Measurements from ENCODE around the gene TREM2. TPM values are rescaled to one million over a fixed set of nuclear protein-coding genes. Genes with fewer than 3 reads are reported as not detected.
"Not testable (repeated sequence)": the region's sequence is repeated elsewhere in the genome, so short reads cannot be mapped to it uniquely, and the experiment has no call there.

The TREM2 gene
- total RNA-seq, 1 donor from 2014 or later, result 0.28 TPM

DNA sequence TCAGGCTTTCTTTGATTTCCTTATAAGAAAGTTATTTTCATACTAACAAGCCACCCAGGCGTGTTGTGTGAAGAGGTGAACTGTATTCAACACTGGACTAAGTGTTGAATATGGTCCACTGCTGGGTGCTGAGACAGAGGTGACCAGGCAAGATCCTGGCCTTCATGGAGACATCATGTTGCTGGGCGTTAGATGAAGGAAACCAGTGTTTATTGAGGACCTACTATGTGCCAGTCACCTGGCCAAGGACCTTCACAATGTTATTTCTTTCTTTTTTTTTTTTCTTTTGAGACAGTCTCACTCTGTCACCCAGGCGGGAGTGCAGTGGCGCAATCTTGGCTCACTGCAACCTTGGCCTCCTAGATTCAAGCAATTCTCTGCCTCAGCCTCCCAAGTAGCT lies 6.9 kb downstream of the TREM2 start:
- no peak for ATAC-seq
- DNase-seq (ENCODE audit: low spot score), result no peak

- ATAC-seq (no peak), DNase-seq (ENCODE audit: low spot score) (no peak)
Measured at GRCh38 chr6:41155132-41155805, 7.6 kb downstream of the TREM2 start.

- no peak for ATAC-seq
- DNase-seq (ENCODE audit: low spot score), result no peak
Measured at GRCh38 chr6:41153992-41154625, 8.8 kb downstream of the TREM2 start, which contains the start of gene TREML1. Gene TREML1, minus strand, starts transcription at chr6:41154347. Its CDS starts 59 bp downstream, at chr6:41154288.

GRCh38 chr6:41153451-41153850 lies 9.5 kb downstream of the TREM2 start:
- no peak for DNase-seq (ENCODE audit: low spot score)
- no peak for ATAC-seq

DNA sequence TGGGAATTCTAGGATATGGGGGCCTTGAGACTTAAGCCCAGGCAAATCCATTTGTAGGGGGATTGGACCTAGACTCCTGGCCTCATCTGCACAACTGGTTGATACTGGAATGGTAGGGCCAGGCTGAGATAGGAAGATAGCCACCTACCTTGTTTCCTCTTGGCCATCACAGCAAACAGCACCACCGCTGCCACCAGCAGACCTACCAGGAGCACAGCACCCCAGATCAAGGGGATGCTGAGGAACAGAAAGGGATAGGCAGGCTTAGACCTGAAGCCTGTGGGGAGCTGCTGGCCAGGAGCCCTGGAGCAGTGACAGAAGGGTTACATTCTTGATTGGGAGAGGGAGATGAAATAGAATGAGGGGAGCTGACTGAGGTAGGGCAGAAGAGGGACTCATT lies 12.2 kb downstream of the TREM2 start:
- DNase-seq (ENCODE audit: low spot score) (no peak), ATAC-seq (no peak)

DNA sequence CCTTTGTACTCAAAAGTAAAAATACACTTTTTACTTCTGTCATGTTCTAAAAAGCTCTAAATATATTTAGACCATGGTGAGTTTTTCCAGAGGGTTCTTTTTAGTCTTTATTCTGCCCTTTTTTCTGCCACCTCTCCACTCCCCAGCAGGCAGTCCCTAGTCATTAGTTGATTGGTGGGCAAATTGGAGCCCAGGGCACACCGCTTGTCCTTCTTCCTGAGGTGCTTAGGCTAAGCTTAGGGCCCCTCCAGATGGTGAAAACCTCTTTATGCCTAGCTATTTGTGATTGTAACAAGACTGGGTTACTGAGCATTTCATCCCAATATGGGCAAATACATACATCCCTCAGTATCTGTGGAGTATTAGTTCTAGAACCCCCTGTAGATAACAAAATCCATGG lies 15.0 kb downstream of the TREM2 start:
- ATAC-seq (no peak), DNase-seq (ENCODE audit: low spot score) (no peak)

DNA sequence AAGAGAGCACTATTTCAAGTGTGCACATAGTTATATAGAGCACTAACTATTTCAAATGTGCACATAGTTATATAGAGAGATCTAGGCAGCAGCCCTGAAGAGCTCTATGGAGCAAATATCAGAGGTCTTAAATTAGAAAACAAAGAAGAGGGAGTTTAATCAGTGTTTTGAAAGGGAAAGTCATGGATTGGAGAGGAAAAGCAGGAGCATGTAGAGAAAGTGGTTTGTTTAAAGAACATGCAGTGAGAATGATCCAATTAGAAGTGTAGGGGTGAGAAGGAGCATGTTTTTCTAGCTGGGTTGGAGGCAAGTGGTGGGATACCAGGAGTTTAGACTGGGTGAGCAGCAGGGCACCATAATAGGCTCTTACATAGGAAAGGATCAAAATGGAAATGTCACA lies 26.0 kb downstream of the TREM2 start:
- DNase-seq (ENCODE audit: low spot score) (no peak), ATAC-seq (no peak)

- no peak for DNase-seq (ENCODE audit: low spot score)
- no peak for ATAC-seq
Measured at GRCh38 chr6:41135062-41135832, 27.7 kb downstream of the TREM2 start.

DNA sequence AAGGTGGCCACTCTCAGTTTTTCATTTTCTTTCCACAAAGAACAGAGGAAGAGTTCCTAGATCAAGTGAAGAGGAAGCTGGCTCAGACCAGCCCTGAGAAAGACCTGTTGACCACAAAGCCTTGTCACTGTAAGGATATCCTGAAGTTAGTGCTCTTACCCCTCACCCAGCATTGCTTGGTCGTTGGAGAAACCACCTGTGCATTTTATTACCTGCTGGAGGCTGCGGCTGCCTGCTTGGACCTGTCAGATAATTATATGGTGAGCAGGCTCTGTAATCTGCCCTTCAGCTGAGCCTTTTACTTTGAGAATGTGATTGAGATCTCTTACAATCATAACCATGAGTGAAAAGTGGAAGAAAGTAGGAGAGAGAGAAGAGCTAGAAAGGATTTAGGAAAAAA lies 30.7 kb downstream of the TREM2 start:
- ATAC-seq (no peak), DNase-seq (ENCODE audit: low spot score) (no peak)

DNA sequence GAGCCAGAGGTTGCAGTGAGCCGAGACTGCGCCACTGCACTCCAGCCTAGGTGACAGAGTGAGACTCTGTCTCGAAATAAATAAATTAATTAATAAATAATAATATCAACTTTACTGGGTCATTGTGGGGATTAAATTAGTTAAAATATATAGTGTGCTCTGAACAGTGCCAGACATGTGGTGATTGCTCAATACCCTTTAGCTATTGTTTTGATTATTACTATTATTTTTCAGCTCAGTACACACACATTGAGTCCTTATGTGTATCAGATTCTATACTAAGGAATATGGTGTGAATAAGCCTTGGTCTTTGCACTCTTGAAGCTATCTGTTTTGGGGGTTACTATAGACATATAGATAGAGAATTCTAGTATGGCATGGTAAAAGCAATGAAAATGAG lies 37.6 kb downstream of the TREM2 start:
- ATAC-seq (no peak), DNase-seq (ENCODE audit: low spot score) (no peak)

DNA sequence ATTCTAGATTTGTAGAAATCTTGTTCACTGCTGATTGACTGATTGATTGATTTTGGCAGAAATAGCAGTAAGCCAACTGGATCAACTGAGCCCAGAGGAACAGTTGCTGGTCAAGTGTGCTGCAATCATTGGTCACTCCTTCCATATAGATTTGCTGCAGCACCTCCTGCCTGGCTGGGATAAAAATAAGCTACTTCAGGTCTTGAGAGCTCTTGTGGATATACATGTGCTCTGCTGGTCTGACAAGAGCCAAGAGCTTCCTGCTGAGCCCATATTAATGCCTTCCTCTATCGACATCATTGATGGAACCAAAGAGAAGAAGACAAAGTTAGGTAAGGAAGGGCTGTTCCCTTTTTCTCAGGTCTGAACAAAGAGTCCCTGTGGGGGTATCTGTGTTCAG lies 40.0 kb downstream of the TREM2 start:
- ATAC-seq (no peak), DNase-seq (ENCODE audit: low spot score) (no peak)

GRCh38 chr6:41122373-41122772 lies 40.5 kb downstream of the TREM2 start:
- ATAC-seq (no peak), DNase-seq (ENCODE audit: low spot score) (no peak)

GRCh38 chr6:41120058-41120457 lies 42.9 kb downstream of the TREM2 start:
- no peak for ATAC-seq
- DNase-seq (ENCODE audit: low spot score), result no peak

DNA sequence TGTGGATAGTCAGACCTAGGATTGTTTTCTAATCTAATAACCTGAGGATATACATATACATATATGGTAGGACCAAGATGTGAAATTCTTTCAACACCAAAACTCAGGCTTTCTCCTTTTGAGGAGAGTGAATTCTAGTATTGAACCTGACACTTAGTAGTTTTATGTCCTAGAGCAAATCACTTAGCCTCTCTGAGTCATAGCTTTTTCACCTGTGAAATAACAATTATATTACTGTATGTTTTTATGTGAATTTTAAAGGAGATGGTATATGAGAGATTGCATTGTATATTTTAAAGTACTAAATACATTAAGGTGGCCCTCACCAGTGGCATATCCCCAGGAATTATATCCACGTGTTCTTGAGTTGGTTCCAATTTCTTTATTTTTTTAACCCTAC lies 43.4 kb downstream of the TREM2 start:
- ATAC-seq (no peak), DNase-seq (ENCODE audit: low spot score) (no peak)

DNA sequence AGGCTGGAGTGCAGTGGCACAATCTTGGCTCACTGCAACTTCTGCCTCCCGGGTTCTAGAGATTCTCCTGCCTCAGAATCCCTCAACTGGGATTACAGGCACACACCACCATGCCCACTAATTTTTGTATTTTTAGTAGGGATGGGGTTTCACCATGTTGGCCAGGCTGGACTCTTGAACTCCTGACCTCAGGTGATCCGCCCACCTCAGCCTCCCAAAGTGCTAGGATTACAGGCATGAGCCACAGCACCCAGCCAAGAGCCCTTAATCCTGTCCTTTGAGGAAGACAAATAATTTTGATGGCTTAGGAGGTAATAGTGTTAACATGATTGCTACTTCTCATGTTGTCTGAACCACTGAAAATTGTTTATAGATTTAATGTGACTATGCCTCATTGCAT lies 47.9 kb downstream of the TREM2 start:
- peak; percentile 40 for ATAC-seq
- not testable (repeated sequence) for DNase-seq (ENCODE audit: low spot score)

DNA sequence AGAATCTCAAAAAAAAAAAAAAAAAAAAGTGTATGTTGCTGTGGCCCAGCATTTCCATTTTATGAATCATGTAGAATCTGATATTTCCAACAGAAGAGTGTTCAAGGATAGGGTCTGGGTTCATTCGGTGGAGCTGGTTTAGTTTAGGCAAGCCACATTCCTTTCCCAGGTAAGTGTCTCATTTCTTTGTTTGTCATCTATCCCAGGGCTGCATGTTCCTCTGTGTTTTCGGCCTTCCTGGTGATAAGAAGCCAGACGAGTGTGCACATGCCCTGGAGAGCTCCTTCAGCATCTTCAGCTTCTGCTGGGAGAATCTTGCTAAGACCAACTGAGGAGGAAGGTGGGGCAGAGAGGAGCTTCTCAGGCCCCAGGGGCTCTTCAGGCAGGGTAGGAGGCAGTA lies 51.9 kb downstream of the TREM2 start:
- ATAC-seq, result no peak

More for the DNA sequence above, 51.9 kb downstream of the TREM2 start:
- DNase-seq (ENCODE audit: low spot score), result no peak

Other genes starting within 250 kb of the TREM2 start
- gene UNC5CL, start 123.9 kb downstream of the TREM2 start, total RNA-seq, result 9.3 TPM
- gene TSPO2, start 120.6 kb downstream of the TREM2 start, total RNA-seq, result 0.30 TPM
- gene APOBEC2, start 109.9 kb downstream of the TREM2 start, total RNA-seq, result not detected
- gene OARD1, start 90.8 kb downstream of the TREM2 start, total RNA-seq, result 22.4 TPM
- 7.7 TPM for gene NFYA, start 90.1 kb downstream of the TREM2 start, total RNA-seq
- not detected for gene TREML1, start 8.8 kb downstream of the TREM2 start, total RNA-seq
- 0.08 TPM for gene TREML2, start 38.0 kb upstream of the TREM2 start, total RNA-seq
- gene TREML4, start 65.2 kb upstream of the TREM2 start, total RNA-seq, result not detected
- gene TREM1, start 123.6 kb upstream of the TREM2 start, total RNA-seq, result 0.25 TPM
- not detected for gene NCR2, start 172.5 kb upstream of the TREM2 start, total RNA-seq

All from left lobe of liver (tissue), 2 donors.